ENCODE data around the gene AAK1.

The AAK1 gene

GRCh38 chr2:69490486-69490885 lies 153.1 kb downstream of the AAK1 start:
- intact Hi-C loops (cut with DNase I; ENCODE audit: low total_unique reads) = no loop called here
- Histone ChIP-seq H3K4me1 (peaks cover 0 to 6% (median 1%) of the 10 kb centered on the region in 4 donors), H3K9me3 (no peaks in the 10 kb centered on the region), H3K27me3 (no peaks in the 10 kb centered on the region), H3K4me3 (no peak overlapping the region), H3K27ac (no peak overlapping the region), H3K36me3 (peaks cover 0 to 23% (median 3%) of the 10 kb centered on the region in 3 donors)
- no peak for TF ChIP-seq CTCF (IDR thresholded peaks at IDR 0.05)
- no peak for DNase-seq

GRCh38 chr2:69489793-69490192 lies 153.7 kb downstream of the AAK1 start:
- no peak overlapping the region for H3K27ac ChIP-seq
- intact Hi-C loops (cut with DNase I; ENCODE audit: low total_unique reads) = no loop called here

GRCh38 chr2:69483696-69484095 lies 159.8 kb downstream of the AAK1 start:
- intact Hi-C loops (cut with DNase I; ENCODE audit: low total_unique reads) = no loop called here
- Histone ChIP-seq H3K27ac (no peak overlapping the region), H3K36me3 (peaks cover 12 to 29% (median 18%) of the 10 kb centered on the region in 3 donors), H3K4me3 (no peak overlapping the region), H3K4me1 (no peaks in the 10 kb centered on the region), H3K9me3 (no peaks in the 10 kb centered on the region), H3K27me3 (no peaks in the 10 kb centered on the region)
- no peak for TF ChIP-seq CTCF (IDR thresholded peaks at IDR 0.05)
- no peak for DNase-seq

More at GRCh38 chr2:69489793-69490192, 153.7 kb downstream of the AAK1 start:
- H3K4me1 ChIP-seq = peaks cover 0 to 6% (median 1%) of the 10 kb centered on the region in 4 donors
- H3K36me3 ChIP-seq = peaks cover 0 to 17% (median 0%) of the 10 kb centered on the region in 3 donors
- no peak overlapping the region for H3K4me3 ChIP-seq
- H3K9me3 ChIP-seq = no peaks in the 10 kb centered on the region
- no peak for DNase-seq
- TF ChIP-seq CTCF (IDR thresholded peaks at IDR 0.05) = no peak
- H3K27me3 ChIP-seq = no peaks in the 10 kb centered on the region

GRCh38 chr2:69483024-69483423 lies 160.5 kb downstream of the AAK1 start:
- H3K36me3 ChIP-seq = peaks cover 12 to 36% (median 18%) of the 10 kb centered on the region in 3 donors

GRCh38 chr2:69482471-69482870 lies 161.1 kb downstream of the AAK1 start:
- no peak overlapping the region for H3K27ac ChIP-seq
- no peaks in the 10 kb centered on the region for H3K9me3 ChIP-seq
- H3K4me3 ChIP-seq = no peak overlapping the region
- H3K4me1 ChIP-seq = no peaks in the 10 kb centered on the region
- no peaks in the 10 kb centered on the region for H3K27me3 ChIP-seq
- intact Hi-C loops (cut with DNase I; ENCODE audit: low total_unique reads) = no loop called here
- no peak for DNase-seq
- H3K36me3 ChIP-seq = peaks cover 12 to 36% (median 18%) of the 10 kb centered on the region in 3 donors
- no peak for TF ChIP-seq CTCF (IDR thresholded peaks at IDR 0.05)

More at GRCh38 chr2:69483024-69483423, 160.5 kb downstream of the AAK1 start:
- intact Hi-C loops (cut with DNase I; ENCODE audit: low total_unique reads) = no loop called here
- Histone ChIP-seq H3K27ac (no peak overlapping the region), H3K4me1 (no peaks in the 10 kb centered on the region), H3K27me3 (no peaks in the 10 kb centered on the region), H3K9me3 (no peaks in the 10 kb centered on the region), H3K4me3 (no peak overlapping the region)
- no peak for DNase-seq
- no peak for TF ChIP-seq CTCF (IDR thresholded peaks at IDR 0.05)

GRCh38 chr2:69481421-69481820 lies 162.1 kb downstream of the AAK1 start:
- H3K4me3 ChIP-seq = no peak overlapping the region
- DNase-seq = no peak
- no peaks in the 10 kb centered on the region for H3K27me3 ChIP-seq
- H3K9me3 ChIP-seq = no peaks in the 10 kb centered on the region
- H3K4me1 ChIP-seq = no peaks in the 10 kb centered on the region
- no peak overlapping the region for H3K27ac ChIP-seq
- peaks cover 12 to 36% (median 18%) of the 10 kb centered on the region in 3 donors for H3K36me3 ChIP-seq
- intact Hi-C loops (cut with DNase I; ENCODE audit: low total_unique reads) = no loop called here
- no peak for TF ChIP-seq CTCF (IDR thresholded peaks at IDR 0.05)

Data from tibial artery (tissue), 4 donors.